DMS153 treated with DMSO at 0.1 percent for 48 hours (cell line): ENCODE measurements around the gene STXBP1.

Experiments used
- DNase-seq: peaks from one replicate; lab custom pipeline; 2025; ENCODE audit not compliant: unreplicated experiment; lab: John Stamatoyannopoulos, UW

STXBP1 gene

GRCh38 chr9:127731938-127732337 lies 119.9 kb downstream of the STXBP1 start:
- DNase-seq = no peak

- no peak for DNase-seq
Observed at GRCh38 chr9:127732444-127732843, 120.4 kb downstream of the STXBP1 start.

DNA sequence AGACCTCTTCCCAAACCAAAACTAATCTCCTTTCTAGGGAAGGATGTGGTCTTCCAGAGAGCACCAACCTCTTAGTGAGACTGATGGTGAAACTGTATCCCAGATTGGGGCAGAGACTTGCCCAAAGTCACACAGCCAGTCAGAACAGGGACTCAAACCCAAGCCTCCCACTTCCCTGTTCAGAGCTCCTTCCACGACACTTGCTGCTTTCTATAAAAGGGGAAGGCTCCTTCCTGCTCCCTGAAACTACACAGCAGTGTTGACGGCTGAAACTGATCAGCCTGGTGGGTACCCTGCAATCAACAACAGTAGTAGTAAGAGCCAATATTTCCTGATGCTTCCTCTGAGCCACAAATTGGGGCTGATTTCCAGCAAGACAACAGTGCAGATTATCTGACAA lies 121.5 kb downstream of the STXBP1 start:
- DNase-seq = no peak

- no peak for DNase-seq
Observed at GRCh38 chr9:127734247-127734746, 122.2 kb downstream of the STXBP1 start.

GRCh38 chr9:127734747-127735529 lies 122.9 kb downstream of the STXBP1 start, which contains the start of gene TOR2A:
Gene TOR2A (minus strand): TSS chr9:127735294. CDS start chr9:127735270, 24 bp downstream.
- DNase-seq = peak; percentile 96

DNA sequence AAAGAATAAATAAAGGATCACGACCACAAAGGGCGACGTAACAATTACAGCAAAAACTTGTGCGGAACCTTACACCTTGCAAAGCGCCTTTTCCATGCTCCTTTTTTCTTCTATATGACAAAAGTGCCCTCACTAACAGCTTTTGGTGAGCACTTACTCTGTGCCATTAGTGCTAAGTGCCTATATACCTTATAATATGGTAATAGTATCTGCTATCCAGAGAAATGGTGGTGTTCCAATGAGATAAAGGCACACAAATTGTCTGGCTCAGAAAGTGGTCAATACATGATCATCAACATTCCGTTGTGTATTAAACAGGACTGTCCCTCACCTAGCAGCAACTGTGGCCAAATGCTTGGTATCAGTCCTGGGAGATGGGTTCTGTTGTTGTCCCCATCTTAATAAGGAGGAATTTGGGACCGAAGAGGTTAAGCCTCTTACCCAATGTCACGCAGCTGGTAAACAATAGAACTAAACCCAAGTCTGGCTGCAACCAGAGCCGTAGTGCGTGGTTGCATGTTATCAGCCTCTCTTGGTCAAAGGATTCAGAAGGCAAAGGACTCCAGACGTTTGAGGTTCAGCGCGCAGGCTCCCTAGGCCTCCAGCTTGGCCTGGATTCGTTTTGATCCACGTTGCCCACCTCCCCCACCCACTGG lies 123.6 kb downstream of the STXBP1 start:
- DNase-seq = no peak

GRCh38 chr9:127738666-127739065 lies 126.6 kb downstream of the STXBP1 start:
- DNase-seq = no peak

DNA sequence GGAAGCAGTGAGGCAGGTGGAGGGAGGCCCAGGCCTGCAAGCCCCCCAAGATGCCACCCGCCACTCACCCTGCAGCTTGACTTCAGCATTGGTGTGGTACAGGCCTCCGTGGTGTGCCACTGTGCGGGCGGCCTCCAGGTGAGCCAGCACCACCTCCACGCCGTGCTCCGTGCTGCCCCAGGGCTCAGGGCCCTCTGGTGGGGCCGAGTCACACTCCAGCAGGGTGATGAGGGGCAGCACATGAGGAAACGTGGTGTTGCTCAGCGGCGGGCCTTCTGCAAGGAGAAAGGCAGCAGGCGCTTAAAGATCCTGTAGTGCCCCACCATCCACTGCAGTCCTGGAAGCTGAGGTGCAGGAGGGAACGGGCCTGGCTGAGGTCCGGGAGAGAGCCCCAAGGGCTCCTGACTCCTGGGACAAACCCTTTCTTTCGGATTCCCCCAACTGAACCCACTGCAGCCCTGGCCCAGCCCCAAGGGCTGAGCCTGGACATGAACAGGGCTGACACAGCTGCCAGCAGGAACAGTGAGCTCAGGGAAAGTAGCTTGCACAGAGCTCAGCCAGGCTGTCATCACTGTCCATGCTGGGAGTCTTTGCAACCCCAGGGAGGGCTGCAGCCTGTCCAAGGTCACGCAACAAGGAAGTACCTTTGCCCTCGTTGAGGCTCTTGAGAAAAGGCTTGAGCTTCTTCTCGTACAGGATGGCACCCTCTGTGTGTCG lies 127.7 kb downstream of the STXBP1 start:
- no peak for DNase-seq

- no peak for DNase-seq
Observed at GRCh38 chr9:127741831-127742434, 129.9 kb downstream of the STXBP1 start.
